DMS153 treated with DMSO at 0.1 percent for 48 hours (cell line): ENCODE data around the gene HHAT.

ENCODE experiments used
- DNase-seq: peaks from one replicate; lab custom pipeline; 2025; ENCODE audit not compliant: unreplicated experiment; lab: John Stamatoyannopoulos, UW

Gene HHAT

DNA sequence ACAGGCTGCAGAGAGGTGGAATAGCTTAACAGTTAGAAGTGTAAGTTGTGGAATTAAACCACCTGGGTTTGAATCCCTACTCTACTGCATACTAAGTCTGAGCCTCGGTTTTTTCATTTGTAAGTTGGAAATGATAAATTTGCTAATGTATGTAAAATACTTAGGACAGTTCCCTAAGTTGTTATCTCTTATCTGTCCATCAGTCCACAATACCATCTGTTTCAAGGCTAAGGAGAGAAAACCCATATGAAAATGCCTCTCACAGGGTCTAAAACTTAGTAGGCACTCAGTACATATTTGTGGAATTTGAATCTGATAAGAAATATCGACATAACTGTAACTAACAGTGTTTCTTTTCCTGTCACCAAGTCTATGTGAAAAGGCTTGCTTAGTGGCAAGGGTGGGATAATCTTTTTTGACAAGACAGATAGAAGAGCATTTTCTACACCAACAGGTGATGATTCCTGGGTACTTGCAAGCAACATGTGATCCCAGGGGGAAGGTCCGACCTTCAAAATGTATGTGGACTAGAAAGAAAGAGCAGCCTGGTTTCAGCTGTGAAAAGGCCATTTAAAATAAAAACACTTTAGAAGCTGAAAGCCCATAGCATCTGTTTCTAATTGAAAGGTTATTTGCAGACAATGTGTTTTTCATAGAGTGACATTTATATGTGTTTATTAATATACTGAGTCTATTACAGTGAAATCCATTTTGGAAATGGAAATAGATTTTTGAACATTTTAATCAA is 202.9 kb downstream of the HHAT start:
- no peak for DNase-seq

DNA sequence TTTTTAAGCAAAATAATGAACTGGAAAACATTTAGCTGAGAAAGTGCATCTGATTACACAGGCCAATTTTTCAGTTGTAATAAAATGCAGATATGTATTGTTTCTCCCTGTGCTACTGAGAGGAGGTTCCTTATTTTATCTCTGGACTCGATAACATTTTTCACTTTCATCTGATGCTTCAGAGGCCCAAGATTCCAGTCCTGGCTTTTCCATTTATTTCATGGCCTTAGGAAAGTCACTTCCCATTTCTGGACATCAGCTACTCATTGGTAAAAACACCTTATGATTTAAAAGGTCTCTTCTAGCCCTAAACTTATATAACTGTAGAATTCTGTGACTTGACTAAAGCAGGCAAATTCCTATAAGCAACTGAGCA is 203.5 kb downstream of the HHAT start:
- no peak for DNase-seq

DNA sequence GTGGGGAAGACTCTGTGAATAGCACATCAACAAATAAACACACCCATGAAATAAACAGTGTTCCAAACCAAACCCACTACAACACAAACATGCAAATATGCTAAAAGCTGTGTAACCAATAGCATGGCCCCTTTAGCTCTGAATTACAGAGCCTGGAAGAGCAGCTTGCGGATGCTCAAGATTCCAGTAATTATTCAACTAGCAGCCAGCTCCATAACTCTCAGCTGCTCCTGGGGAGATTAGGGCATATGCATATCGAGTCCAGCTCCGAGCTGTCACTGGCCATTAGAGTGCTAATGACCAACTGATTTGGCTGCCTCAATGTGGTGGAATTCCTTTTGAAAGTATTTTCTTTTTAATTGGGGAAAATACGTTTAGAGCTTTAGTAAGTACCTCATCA is 207.1 kb downstream of the HHAT start:
- no peak for DNase-seq

DNA sequence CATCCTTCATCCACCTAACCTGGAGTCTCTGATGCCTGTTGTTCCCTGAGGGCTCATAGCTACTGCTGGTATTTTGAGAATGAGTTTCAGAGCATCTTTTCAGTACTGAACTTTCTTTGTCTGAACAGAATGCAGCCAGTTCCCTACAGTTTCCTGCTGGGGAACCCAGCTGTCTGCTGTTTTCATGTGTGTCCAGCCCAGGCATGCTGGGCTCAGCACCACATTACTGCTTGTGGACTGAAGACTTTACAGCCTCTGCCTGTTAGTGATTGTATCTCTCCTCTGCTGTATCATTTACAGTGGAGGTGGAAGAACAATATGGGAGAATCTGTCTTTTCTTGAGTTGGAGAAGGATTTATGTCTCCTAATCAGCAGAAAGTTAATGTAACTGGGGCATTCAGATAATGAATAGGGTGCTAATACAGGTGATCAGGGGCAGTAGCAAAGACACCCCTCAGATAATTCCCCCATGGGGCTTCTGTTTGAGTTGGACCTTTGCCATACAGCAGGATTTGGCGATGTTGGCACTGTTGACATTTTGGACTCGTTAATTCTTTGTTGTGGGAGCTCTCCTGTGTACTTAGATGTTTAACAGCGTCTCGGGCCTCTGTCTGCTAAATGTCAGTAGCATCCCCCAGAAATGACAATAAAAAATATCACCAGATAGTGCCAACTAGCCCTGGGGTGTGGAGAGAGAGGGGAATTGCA is 207.7 kb downstream of the HHAT start:
- DNase-seq, result peak; percentile 90

DNA sequence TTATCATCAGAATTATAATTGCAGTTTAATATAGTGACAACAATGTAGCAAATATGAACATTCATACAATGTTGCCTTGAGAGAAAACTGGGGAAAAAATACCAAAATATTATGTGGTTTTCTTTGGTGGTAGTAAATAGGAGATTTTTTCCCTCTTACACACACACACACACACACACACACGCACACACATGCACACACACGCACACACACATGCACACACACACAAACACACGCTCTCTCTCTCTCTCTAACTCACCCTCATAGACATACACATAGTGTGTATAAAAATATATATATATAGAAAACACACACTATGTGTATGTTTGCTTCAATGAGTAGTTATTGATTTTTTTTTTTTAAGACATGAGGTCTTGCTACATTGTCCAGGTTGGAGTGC is 211.6 kb downstream of the HHAT start:
- DNase-seq, result no peak

DNA sequence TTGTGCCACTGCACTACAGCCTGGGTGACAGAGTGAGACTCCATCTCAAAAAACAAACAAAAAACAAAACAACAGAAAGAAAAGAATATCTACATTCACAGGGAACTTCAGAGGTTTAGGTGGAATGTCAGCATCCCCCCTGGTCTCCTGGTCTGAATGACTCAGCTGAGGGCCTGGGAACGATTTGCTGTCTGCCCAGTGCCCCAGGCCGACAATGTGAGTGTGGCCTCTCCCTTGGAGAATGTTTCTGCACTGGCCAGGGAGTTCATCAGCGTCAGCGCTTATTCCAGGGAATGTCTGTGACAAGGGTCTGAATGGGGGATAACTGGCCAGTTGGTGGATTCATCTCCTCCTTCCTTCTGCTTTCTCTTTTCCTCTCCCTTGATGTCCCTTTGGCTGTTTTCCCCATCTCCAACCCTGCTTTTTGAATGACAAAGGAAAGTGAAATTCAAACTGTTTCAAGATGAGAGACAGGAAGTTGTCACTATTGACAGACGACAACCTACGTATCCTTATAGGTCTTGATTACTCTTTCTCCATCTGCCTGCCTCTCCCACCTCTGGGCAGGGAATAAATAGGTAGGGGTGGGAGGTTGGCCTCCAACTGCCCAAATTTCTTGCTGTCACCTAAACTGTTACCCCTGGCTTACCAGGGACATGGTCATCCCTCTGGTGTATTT is 213.1 kb downstream of the HHAT start:
- no peak for DNase-seq

DNA sequence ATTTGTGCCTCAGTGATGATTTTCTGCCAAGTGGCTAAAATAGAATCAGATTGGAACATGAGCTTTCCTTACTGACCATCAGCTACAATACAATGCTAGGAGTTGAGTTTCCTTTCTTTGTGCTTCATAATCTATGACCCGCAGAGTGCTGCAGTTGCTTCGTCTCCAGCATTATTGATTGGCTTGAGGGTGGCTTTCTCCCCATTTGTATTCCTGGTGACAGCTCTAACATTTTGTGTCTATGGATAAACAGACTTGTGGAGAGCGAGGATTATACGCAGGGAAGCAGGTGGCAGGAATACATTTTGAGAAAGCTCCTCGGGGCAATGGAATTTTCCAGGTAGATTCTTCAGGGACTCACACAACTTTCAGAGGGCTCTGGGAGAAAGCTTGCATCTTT is 223.2 kb downstream of the HHAT start:
- DNase-seq, result no peak

DNA sequence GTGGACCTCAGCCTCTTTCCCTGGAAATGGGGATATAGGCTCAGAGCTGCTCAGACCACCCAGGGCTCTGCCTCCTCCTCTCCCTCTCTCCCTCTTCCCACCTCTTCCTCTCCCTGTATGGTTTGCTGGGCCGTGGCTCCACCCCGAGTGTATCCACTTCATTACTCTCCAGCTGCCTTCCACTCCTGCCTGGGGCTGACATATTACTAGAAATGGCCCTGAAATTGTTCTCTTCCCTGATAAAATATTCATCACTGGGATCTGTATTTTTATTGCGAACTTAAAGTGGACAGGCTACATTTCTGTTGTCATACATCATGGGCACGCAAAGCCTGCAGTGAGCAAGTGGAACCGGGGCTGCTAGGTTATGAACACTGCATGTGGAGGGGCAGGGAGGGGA is 225.0 kb downstream of the HHAT start:
- no peak for DNase-seq

DNA sequence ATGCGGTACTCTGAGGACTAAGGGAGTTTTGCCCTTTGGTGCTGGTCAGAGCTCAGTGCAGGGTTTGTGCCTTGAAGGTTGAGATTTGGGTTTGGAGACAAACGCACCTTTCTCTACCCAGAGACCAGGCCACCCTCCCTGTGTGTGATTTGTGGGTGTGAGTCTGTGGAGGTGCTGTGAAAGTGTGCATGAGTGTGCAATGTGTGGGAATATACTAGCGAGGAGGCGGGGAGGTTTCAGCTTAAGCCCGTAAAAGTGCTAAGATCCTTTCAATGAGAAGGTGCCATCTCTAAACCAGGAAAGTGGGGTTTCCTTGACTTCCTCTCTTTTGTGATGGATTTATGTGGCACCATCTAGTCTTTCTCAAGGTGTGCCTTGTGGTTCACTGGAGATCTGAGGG is 225.7 kb downstream of the HHAT start:
- no peak for DNase-seq

DNA sequence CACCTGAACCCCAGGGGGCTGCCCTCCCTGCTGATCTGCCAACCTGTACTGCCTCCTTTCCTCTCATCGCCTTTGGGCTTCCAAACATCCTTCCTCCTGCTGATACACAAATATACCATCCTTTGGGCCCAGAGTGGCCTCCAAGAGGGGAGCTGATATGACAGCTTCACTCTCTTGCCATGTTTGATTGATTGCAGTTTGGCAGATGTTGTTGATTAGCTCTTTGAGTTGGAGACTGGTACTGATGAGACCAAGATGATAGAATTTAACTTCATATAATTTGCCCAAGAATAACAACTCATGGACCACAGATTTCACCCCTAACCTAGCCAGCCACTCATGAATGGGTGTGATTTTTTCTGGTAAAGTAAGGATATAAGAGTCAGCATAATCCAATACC is 227.8 kb downstream of the HHAT start:
- DNase-seq, result no peak

DNA sequence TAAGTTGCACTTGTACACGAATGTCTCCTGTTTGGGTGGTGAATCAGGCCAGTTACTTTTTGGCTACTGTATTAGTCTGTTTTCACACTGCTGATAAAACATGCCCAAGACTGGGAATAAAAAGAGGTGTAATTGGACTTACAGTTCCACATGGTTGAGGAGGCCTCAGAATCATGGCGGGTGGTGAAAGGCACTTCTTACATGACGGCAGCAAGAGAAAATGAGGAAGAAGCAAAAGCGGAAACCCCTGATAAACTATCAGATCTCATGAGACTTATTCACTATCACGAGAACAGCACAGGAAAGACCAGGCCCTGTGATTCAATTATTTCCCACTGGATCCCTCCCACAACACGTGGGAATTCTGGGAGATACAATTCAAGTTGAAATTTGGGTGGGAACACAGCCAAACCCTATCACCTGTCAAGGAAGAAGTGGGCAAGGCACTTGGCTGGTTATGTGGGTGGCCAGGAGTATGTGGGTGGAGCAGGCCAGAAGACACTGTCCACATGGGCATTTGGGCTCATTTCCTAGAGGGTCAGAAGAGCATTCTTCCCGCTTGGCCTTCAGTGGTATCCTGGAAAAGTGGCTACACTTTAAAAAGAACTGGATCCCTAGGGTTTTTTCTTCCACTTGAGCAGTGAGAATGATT is 228.8 kb downstream of the HHAT start:
- DNase-seq, result no peak

DNA sequence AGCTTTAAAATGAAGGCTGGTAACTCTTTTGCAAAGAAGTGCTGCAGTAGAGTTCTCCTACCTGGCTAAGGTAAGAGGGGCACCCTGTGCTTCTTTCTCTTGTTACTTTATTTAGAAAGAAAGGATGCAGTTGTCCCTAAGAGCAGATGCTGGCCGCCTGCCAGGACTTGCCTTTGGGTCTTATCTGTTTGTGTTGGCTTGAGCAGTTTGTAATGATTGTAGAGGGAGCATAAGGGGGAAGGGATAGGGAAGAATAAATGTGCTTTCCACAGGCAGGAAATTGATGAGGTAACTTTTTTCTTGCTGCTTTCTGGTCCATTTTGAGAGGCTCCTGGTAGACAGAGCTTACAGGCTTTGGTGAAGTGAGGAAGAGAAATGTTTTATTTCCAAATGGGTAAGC is 229.6 kb downstream of the HHAT start:
- DNase-seq, result peak; percentile 45

DNA sequence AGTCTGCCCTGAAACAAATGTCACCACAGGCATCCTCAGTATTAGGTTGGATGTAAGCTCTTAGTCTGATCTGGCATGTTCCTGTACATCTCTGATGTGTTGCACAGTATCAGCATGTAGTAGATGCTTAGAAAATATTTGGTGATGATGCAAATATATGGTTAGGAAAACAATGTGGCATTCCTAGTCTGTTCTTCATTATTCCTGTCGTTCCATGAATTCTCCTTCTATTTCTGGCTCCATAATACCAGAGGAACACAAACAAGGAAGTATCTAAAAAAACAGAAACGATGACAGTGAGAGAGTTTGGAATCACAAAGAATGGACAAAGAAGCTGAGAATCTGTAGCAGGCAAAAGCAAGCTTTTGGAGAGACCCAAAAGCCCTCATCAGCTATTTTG is 236.6 kb downstream of the HHAT start:
- no peak for DNase-seq

DNA sequence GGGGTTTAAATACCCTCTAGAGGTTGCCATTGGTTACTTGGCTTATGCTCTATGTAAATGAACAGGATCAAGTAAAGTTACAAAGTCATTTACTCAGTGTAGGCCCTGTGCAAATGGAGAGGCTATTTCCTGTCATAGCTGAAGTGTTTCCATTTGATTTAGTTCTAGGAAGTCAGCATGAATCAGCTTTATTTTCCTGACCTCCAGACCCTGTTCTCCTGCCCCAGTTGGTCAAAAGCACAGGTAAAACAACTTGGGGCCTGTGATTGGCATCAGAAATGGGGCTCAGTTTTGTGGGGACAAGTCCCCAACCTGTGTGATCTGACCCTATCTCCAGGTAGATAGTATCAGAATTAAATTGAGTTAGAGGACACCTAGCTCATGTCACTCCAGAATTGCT is 239.9 kb downstream of the HHAT start:
- peak; percentile 46 for DNase-seq

DNA sequence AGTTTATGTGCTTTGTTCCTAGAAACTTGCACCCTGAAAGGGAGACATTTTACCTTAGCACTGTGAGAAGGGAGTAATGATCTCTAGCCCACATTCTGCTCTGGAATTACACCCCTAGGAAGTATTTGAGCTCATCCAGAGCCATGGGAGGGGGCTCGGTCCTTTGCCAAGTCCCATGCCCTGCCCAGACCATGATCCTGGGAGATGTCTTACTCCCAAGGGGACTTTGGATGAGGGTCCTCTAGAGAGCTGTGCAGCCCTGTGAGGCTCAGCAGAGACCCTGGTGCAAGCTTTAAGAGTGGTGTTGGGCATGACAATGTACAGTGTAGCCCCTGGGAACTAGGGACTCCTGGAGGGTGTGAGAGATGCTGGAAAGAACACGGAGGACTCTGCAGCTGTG is 241.4 kb downstream of the HHAT start:
- no peak for DNase-seq

DNA sequence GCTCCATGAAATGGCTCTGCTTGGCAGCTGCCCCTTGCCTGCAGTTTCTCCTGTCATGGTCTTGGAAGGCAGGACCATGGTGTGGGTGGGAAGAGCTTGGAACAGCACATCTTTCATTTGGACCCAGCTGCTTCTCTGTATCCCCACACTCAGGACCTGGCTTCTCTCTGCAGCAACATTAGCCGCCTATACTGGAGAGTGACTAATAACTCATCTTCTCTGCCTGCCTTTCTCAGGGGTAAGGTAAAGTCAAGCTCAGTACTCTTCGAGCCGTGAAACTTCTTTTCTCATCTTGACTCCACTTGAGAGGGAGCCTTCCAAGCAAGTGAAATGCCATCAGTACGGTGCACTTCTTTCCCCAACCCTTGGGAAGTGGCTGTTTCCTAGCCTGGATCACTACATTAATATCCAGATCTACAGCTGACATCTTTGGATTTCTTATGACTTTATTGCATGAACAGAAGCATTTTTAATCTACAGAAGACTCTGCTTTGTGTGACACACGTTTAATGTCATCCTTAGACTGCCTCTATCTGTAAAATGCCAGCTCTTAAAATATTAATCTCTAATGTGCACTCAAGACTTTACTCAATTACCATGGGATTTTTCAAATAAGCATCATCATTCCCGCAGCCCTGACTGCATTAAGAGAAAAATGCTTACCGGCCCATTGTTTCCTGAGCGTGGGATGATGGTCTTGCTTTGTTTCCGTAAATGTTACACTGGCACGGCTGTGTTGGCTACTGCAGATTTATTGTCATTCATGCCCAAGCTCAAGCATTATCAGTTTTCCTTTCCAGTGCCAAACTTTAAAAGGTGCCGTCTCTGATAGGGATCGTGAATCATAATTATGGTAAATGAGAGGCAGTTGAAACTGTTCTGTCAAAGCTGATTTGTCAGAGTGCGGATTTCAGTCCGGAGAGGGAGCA is 242.9 kb downstream of the HHAT start:
- no peak for DNase-seq

DNA sequence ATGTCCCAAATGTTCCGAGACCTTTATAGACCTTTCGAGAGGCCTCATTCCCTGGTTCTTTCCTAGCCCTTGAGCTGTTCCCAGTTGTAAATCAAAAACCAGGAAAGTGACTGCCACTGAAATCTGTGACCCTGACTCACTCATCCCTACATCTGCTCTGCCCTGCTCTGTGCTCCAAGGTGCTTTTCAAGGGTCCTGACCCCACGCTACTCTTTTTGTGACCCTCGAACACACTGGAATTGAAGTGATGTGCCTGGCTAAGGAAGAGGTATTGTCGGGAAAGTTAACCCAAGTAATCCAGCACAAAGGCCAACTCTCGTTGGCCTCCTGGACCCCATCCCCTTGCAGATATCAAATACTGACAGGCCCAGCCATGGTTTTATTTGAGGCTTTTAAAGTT is 244.4 kb downstream of the HHAT start:
- no peak for DNase-seq

DNA sequence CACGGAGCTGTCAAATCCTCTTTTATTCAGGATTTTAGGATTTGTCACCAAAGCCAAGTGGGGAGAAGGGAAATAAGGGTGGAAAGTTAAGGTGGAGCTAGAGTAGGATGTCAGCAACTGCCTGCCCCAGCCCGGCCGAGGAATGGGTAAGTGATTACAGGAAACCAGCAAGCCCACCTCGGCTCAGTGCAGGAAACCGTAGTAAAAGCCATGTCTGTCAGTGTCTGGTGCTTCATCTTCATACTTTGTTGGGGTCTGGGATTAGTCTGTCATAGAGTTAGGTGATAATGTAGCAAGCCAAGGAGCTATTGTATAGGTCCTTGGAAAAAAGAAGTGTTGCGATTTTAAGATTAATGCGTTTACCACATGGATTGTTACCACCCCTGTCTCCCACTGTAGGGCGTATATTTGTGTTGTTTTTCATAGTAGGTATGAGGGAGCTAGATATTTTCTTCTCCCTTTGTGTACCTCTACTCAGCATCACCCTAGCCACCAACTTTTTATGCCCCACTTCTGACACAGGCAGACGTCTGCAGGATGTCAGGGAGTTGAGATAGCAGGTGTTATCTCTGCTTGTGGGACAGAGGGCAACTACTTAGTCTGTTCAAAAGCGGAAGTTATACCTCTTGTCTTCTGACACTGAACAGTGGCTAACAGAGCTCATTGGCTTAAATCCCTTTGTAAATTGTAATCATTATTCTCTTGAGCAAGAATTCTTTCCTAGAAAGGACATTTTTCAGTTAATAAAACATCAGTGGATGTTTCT is 253.7 kb downstream of the HHAT start:
- DNase-seq, result no peak

DNA sequence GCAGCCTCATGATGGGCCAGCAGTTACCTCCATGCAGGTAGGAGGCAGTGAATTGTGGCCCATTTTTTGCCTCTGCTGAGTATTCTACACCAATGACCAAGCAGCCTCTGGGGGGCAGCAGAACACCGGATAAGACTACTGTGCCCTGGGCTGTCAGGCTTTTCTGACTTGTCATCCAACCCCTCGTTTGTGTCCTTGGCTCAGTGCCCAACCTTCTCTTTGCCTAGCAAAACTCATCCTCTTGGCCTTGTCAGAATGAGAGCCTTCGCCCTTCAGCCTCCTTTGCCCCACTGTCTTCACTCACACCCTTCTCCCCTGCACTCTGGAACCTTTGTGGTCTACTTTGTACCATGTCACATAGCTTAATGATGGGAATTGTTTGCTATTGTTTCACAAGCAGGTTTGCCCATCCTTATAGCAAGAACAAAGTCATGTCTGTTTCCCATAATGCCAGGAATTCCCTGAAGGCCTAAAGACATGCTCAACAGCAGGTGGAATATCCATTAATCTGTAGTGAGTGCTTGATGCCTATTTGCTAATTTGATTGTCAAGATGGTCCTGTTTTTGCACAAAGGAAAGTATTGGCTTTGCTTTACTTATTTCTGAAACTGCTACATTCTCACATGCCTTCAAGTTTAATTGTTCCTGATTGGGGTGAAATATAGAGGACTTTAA is 255.9 kb downstream of the HHAT start:
- DNase-seq, result peak; percentile 97
